ENCODE data around the gene SUSD4. TPM values are rescaled to one million over a fixed set of nuclear protein-coding genes. Genes with fewer than 3 reads are reported as not detected.

The SUSD4 gene
- total RNA-seq, 3 donors from 2014 or later (not counting 1 experiment from before 2014, with no cell fraction given), result 0.60 to 1.1 TPM; not detected in 1

- Mint-ChIP-seq H3K27me3 (ENCODE audit: low read depth in 2 of 2) (peaks cover 9 to 27% of the 10 kb centered on the region in 2 donors), H3K36me3 (no peaks in the 10 kb centered on the region), H3K27ac (no peak overlapping the region), H3K9me3 (no peaks in the 10 kb centered on the region), H3K4me1 (no peaks in the 10 kb centered on the region), H3K4me3 (no peak overlapping the region)
- Histone ChIP-seq H3K4me3 (ENCODE audit: low read length) (no peak overlapping the region), H3K9me3 (ENCODE audit: control insufficient read depth, insufficient read depth, low read length) (no peaks in the 10 kb centered on the region), H3K27me3 (ENCODE audit: control insufficient read depth, insufficient read depth, low read length) (no peaks in the 10 kb centered on the region), H3K4me1 (ENCODE audit: control insufficient read depth, insufficient read depth, low read length) (no peaks in the 10 kb centered on the region), H3K36me3 (ENCODE audit: control insufficient read depth, insufficient read depth, low read length) (no peaks in the 10 kb centered on the region), H3K27ac (ENCODE audit: low read length) (no peak overlapping the region)
- 93% methylated on average over 5 of the region's 5 CpGs for WGBS (ENCODE audit: insufficient coverage)
- intact Hi-C loops (cut with micrococcal nuclease), result no loop called here
- ATAC-seq (no peak), DNase-seq (no peak)
- no peak for TF ChIP-seq CTCF (IDR thresholded peaks at IDR 0.05)
These were observed 93.8 kb downstream of the SUSD4 start for GRCh38 chr1:223270155-223270554.

GRCh38 chr1:223269006-223269405 is 95.0 kb downstream of the SUSD4 start:
- Histone ChIP-seq H3K4me3 (ENCODE audit: low read length) (no peak overlapping the region), H3K36me3 (ENCODE audit: control insufficient read depth, insufficient read depth, low read length) (no peaks in the 10 kb centered on the region), H3K9me3 (ENCODE audit: control insufficient read depth, insufficient read depth, low read length) (no peaks in the 10 kb centered on the region), H3K4me1 (ENCODE audit: control insufficient read depth, insufficient read depth, low read length) (no peaks in the 10 kb centered on the region), H3K27ac (ENCODE audit: low read length) (no peak overlapping the region), H3K27me3 (ENCODE audit: control insufficient read depth, insufficient read depth, low read length) (no peaks in the 10 kb centered on the region)
- ATAC-seq (no peak), DNase-seq (no peak)
- no peaks in the 10 kb centered on the region for H3K9me3 Mint-ChIP-seq
- WGBS (ENCODE audit: insufficient coverage), result 83% methylated on average over 4 of the region's 4 CpGs
- H3K4me1 Mint-ChIP-seq, result no peaks in the 10 kb centered on the region
- intact Hi-C loops (cut with micrococcal nuclease), result no loop called here
- H3K27me3 Mint-ChIP-seq (ENCODE audit: low read depth in 2 of 2), result peaks cover 11 to 39% of the 10 kb centered on the region in 2 donors
- no peak overlapping the region for H3K27ac Mint-ChIP-seq
- no peaks in the 10 kb centered on the region for H3K36me3 Mint-ChIP-seq
- TF ChIP-seq CTCF (IDR thresholded peaks at IDR 0.05), result no peak
- no peak overlapping the region for H3K4me3 Mint-ChIP-seq

- Histone ChIP-seq H3K9me3 (ENCODE audit: control insufficient read depth, insufficient read depth, low read length) (no peaks in the 10 kb centered on the region), H3K4me3 (ENCODE audit: low read length) (no peak overlapping the region), H3K27ac (ENCODE audit: low read length) (no peak overlapping the region), H3K36me3 (ENCODE audit: control insufficient read depth, insufficient read depth, low read length) (no peaks in the 10 kb centered on the region), H3K27me3 (ENCODE audit: control insufficient read depth, insufficient read depth, low read length) (no peaks in the 10 kb centered on the region), H3K4me1 (ENCODE audit: control insufficient read depth, insufficient read depth, low read length) (no peaks in the 10 kb centered on the region)
- Mint-ChIP-seq H3K4me1 (no peaks in the 10 kb centered on the region), H3K27ac (no peak overlapping the region), H3K36me3 (no peaks in the 10 kb centered on the region), H3K27me3 (ENCODE audit: low read depth in 2 of 2) (peaks cover 16 to 45% of the 10 kb centered on the region in 2 donors), H3K4me3 (no peak overlapping the region), H3K9me3 (no peaks in the 10 kb centered on the region)
- intact Hi-C loops (cut with micrococcal nuclease), result no loop called here
- 52% methylated on average over 3 of the region's 3 CpGs for WGBS (ENCODE audit: insufficient coverage)
- TF ChIP-seq CTCF (IDR thresholded peaks at IDR 0.05), result no peak
- ATAC-seq (no peak), DNase-seq (no peak)
These were observed 97.3 kb downstream of the SUSD4 start for GRCh38 chr1:223266632-223267172.

All from natural killer cell (primary cell).